Activated CD8-positive, alpha-beta memory T cell treated with anti-CD3 and anti-CD28 coated beads for 24 hours (primary cell): ENCODE results near the gene UBASH3A.
"Not testable (repeated sequence)": the region's sequence is repeated elsewhere in the genome, so short reads cannot be mapped to it uniquely, and the experiment has no call there.

Experiments
- DNase-seq: peaks from one replicate; pipeline ENCODE4 v3.0.0-alpha.2; 2020

The UBASH3A gene

DNA sequence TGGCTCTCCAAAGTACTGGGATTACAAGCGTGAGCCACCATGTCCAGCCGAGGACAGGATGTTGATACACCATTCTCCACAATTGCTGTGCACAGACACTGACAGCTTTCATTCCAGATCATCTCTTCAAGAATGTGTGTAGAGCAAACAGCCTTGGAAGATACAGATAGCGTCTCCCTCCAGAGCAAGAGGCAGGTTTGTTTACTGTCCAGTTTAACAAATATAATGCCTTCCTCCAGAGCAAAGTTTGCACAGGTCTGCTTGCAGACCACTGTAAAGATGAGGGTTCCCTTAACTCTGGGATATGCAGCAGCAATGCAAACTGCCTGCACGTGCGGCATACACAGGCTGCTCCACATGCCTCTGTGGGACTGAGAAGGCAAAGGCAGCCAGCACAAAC is 12.4 kb upstream of the UBASH3A start:
- DNase-seq: no peak

DNA sequence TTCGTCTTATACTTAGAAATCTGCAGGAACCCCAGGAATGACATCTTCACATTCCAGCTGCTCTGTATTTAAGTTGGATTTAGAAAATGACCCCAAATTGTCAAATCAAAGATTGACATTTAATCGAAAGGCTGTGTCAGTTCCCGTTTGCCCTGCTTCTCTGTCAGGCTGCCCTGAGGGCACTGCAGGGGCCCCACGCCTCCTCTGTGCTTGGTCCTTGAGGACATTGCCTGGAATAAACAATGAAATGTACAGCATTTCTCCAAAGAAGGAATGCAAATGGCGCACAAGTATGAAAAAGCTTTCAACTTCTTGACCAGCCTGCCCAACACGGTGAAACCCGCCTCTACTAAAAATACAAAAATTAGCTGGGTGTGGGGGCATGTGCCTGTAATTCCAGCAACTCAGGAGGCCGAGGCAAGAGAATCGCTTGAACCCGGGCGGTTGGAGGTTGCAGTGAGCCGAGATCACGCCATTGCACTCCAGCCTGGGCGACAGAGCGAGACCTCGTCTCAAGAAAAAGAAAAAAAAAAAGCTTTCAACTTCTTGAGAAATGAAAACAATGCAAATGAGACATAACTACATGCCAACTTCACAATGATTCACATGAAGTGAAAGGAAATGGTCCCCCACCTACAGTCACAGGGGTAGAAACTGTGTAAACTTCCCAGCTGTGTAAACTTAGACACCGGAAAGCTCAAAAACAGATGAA is 10.8 kb upstream of the UBASH3A start:
- DNase-seq: no peak

DNA sequence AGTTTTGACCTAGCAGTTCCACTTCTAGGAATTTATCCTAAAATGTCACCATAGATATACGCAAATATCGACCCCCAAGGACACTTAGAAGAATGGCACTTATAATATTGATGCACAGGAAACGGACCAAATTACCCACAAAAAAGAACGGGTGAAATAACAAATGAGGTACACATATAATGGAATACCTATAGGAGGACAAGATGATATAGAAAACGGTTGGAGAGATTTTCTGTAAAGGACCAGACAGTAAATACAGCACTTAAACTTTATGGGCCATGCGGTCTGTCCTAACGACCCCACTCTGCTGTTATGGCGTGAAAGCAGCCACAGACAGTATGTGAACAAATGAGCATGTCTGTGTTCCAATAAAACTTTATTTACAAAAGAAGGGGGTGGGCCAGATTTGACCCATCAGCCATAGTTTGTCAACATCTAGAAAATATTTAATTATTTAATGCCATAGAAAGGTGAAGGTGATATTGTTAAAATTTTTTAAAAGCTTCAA is 10.2 kb upstream of the UBASH3A start:
- no peak for DNase-seq

DNA sequence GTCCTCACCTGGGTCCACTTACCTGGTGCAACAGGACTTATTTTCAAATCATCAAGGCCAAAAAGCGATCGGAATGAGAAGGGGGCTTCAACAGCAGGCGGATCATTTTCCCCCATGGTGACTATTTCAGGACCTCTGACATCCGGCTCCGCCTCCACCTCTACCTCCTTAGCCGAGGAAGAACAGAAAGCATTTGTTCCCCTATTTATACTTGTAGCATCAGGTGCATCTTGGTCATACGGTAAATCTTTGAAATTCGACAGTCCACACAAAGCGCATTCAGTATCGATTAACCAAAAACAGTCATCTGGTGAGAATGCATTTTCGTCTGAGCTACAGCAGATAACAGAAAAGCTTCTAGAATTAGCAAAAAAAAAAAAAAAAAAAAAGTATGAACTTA is 8.4 kb upstream of the UBASH3A start:
- no peak for DNase-seq

DNA sequence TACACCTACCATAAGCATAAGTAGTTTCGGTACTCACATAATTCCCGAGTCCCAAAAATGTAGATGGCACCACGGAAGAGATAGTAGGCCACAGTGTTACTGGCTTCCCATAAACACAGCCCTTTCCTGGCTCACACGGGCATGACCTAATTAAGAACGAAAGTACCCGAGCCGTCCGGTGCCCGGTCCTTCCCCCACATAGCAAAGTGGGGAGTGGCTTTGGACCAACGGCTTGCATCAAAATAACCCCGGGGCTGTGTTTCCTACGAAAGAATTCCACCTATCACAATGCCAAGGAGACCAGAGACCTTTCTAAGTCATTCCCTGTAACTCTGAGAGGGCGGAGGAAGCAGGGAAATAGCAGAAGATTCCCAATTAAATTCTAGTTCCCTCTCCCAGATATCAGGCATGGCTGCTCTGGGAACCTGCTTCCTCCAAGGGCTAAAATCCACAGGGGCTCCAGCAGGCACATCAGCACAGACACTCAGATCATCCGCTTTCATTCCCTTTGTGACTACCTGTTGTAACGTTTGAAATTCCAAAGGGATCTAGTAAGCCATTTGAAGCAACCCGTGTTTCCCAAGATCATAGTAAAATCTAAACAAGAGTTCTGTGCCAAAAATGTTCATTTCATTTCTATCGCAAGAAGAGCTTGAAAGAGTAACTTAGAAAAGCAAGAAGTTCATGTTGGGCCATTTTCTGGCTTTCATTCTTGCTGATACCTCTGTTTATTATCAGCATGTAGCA is 7.6 kb upstream of the UBASH3A start, which contains the start of gene TMPRSS3:
Gene TMPRSS3 (minus strand): TSS at position 148 of the 747 bp plus-strand sequence. CDS start 635 bp downstream, outside the sequence.
- no peak for DNase-seq

DNA sequence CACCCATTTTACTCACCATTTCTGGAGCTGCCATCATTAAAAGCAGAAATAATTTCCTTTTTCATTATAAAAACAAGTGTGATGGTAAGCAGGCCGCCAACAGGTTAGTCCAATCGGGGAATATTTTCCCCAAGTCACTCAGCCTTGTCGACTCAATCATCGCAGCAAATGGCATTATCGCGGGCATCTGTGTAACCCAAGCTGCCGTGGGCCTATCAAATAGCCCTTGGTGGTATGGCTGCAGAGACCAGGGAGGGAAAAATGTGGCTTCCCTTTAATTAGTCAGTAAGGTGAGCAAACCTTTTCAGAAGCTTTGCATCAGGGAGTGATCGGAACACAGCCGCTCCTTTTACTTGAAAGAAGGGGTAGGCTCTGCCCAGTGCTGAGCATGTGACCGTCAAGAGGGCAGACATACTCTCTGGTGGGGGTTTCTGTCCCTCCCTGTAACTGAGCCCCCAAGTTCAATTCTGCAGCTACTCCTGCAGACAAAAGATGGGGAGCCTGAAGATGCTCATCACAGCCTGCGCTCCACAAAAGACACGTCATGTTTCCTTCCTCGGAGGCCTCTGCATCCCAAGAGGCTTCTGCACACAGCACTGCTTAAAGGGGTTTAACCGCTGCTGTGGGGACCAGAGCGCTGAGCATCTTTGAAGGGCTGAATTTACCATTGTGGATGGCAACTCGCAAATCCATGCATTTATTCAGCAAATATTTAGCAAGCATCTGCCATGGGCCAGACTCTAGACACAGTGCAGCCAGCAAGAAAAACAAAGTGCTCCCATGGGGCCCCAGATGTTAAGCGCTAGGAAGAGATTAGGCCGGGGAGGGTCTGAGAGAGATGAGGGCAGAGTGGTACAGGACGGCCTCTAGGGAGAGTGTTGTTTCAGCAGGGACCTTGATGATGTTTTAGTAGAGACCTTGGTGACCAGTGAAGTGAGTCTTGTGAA is 6.6 kb upstream of the UBASH3A start:
- no peak for DNase-seq

DNA sequence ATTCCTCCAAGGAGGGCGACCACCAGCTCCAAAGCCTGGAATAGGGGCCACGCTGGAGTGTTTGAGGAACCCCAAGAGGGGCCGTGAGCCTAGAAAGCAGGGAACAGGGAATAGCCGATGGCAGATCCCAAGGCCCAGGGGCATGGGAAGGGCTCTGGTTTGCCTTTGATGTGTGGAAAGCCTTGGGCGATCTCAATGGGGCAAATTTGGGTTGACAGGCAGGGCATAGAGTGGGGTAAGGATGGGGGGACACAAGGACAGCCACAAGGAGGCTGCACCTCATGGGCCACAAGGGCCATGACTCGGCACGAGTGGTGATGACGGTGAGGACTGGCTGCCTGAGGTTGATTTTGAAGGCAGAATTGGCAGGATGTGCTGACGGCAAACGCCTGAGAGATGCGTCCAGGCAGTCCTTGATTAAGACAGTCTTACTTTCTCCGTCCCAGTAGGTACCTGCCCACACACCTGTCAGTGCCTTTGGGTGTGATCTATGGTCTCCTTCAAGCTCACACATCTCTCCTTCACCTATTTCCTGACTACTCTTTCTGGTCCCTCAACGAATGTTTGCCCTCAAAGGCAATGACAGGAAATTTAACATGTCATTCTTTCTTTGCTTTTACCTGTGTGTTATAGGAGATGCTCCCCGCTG is 5.8 kb upstream of the UBASH3A start:
- DNase-seq: no peak

DNA sequence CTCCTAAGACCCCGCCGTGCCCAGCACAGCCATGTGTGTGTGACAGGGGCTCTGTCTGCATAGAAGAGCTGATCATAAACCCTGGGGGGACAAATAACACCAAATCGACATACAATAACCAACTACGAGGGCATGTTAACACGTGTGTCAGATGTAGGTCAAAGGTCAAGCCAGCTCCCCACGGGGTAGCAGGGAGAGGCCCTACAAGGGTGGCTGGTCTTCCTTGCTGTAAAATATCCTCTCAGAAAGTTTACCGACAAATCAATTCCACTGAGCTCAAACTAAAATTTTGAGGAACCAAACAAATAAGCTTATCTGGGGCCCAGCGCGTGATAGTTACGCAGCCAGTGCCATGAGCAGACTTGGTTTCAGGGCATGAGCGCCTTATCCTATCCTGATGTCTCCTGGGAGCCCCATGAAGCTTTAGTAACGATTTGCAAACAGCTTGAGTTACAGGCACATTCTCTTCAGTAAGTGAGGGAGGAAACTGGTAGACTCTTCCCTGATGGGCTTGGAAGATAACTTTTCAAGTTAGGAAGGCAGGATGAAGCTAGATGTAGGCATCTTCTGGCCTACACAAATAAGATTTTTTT is 5.2 kb upstream of the UBASH3A start:
- DNase-seq: no peak

DNA sequence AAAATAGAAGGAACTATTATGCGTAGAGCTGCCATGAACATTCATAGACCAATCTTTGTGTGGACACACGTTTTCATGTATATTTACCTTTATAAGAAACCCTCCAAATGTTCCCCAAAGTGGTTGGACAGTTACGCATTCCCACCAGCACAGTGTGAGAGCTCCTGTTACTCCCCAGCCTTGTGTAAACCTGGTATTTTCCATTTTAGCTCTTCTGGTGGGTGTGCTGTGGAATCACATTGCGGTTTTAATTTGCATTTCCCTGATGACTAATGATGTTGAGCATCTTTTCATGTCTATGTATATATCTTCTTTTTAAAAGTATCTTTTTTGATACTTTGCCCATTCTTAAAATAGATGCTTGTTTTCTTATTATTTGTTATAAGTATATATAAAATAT is 3.2 kb upstream of the UBASH3A start:
- DNase-seq: no peak

DNA sequence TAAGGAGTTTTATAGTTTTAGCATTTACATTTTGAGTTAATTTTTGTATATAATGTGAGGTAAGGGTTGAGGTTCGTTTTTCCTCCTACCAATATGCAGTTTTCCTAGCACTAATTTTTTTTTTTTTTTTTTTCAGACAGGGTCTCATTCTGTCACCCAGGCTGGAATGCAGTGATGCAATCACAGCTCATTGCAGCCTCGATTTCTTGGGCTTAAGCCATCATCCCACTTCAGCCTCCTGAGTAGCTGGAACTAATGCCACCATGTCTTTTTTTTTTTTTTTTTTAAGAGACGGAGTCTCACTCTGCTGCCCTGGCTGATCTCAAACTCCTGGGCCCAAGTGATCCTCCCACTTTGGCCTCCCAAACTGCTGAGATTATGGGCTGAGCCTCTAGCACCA is 2.5 kb upstream of the UBASH3A start:
- no peak for DNase-seq

DNA sequence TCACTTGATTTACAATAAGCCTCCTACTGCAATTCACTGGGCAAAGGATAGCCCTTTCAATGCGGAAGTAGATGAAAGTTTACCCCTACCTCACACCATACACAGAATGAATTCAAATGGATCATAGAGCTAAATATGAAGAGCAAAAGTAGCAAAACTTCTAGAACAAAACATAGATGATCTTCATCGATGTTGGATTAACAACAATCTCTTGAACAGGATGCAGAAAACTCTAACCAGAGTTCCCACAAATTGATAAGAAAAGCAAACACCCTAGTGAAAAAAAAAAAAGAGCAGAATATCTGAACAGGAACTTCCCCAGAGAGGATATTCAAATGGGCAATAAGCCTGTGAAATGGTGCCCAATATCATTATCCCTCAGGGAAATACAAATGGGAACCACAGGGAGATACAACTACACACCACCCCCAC is 1.9 kb upstream of the UBASH3A start:
- DNase-seq: no peak

DNA sequence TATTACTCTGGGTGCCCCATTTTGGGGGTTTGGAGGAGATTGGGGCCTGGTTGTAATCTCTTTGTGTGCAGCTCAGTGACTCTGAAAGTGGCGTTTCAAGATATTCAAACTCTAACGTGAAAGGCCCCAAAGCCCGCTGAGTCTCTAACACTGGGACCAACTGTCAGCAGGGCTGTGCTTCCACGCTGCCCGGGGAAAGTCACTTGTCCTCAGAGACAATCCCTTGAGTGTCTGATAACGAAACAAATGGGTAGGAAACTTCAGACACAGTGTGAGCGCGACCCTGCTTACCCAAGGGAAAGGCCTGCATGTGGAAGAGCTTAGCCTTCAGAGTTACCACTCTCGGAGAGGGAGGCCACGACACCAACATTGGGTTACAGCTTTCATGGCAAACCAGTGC is 837 bp downstream of the UBASH3A start:
- DNase-seq: peak; percentile 82

DNA sequence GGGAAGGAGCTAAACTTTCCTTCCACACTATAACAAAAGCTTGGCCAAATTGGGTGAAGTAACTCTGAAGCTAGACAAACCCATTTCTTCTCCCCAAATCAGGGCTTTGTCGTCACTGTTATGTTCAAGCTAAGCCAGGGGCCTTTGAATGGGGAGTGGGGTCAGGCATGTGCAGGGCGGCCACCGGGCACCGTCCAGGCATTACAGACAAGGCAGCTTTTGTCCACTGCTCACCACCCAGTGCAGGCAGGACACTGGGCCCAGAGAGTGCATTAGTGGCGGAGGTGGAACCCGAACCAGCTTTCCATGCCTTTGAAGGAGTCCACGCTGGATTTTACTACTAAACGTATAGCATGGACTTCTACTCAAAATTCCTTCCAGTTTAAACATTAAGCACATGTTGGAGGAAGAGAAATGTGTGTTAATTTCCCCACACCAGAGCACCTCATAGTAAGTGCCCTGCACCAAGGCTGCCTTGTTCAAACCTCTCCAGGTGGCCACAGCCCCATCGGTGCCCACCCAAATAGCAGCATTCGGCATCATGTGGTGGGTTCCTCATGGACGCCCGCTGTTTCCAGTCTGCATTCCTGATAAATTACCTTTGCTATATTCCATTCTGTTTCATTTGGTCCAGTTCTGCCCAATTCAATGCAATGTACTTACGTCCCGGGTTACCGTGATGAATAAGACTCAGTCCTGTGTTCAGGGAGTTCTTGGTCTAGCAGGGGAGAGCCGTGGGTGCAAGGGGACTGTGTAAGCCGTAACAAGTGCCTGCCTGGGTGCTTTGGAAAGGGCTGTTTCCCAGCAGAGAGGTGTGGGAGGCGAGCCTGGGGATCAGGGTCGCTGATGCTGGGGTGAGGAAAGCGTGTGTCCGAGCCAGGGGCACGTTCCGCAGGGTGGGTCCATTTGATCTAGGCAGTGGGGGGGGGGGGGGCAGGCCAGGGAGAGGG is 1.6 kb downstream of the UBASH3A start:
- DNase-seq: peak; percentile 79

DNA sequence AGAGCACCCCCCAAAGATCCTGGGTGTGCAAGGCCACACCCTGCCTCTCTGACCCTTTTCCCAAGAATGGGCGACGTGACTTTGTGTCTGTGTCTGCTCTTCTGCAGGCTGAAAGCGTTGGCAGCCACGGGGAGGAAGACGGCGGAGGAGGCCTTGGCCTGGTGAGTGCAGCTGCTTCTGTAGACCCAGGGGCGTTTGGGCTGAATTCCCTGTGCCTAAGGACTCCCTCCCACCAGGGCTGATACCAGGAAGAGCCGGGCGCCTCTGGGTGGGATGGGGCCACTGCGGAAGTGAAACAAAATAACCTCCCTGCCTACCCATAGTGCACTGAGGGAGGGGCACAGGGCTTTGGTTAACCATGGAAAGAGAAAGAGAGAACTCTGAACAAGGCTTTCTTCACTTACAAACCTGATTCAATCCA is 2.5 kb downstream of the UBASH3A start:
- DNase-seq: peak; percentile 86

DNA sequence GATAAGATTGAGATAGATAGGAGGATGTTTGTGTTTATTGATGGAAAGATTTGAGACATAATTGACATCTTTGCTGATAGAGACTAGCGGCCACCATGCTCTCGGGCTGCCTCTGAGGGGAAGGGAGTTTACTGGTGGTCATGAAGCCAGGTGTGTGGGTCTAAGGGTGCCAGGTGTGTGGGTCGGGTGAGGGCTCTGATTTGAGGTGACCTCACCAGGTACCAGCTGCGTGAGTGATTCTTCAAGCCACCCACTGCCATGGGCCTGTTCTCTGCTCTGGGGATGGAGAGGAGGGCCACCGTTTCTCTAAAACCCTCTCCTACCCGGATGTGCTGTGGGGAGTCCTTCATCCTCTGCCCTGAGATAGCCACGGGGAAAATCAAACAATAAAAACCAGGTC is 3.2 kb downstream of the UBASH3A start:
- no peak for DNase-seq

DNA sequence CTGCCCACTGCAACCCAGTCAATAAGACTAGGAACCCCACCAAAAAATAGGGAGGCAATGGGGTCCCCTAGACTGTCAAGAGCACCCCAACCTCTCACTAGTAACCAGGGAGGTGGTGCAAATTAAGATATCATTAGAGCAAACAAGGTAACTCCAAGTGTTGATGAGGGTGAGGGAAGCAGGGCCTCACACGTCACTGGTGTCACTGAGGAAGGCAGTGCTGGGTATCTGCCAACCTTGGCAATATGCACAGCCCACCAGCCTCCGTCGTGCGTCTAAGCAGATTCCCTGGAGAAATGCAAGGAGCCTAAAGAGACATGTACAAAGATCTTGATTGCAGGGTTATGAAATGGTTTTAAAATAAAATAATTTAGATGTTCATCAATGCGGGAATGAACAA is 3.8 kb downstream of the UBASH3A start:
- no peak for DNase-seq

DNA sequence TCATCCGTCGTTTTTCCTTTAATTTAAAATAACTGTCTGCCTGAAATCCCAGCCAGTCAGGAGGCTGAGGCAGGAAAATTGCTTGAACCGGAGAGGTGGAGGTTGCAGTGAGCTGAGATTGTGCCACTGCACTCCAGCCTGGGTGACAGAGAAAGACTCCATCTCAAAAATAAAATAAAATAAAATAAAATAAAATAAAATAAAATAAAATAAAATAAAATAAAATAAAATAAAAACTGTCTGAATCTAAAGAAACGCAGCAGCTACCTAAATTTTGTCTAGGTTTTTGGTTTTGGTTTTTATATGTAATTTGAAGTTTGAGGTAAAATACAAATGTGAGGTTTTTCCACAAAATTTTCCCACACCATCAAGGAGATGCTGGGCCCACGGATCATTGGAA is 5.0 kb downstream of the UBASH3A start:
- DNase-seq: not testable (repeated sequence)

DNA sequence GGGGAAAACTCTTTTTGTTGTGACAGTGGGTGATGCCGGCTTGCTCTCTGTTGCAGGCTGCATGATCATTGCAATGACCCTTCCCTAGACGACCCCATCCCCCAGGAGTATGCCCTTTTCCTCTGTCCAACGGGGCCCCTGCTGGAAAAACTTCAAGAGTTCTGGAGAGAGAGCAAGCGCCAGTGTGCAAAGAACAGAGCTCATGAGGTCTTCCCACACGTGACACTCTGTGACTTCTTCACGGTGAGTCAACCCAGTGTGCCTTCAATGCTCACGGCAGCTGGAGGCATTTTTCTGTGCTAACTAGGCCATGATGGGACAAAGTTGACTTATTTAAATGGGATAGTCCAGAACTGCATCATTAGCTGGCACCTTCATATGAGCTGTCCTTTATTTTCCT is 5.7 kb downstream of the UBASH3A start:
- DNase-seq: no peak

DNA sequence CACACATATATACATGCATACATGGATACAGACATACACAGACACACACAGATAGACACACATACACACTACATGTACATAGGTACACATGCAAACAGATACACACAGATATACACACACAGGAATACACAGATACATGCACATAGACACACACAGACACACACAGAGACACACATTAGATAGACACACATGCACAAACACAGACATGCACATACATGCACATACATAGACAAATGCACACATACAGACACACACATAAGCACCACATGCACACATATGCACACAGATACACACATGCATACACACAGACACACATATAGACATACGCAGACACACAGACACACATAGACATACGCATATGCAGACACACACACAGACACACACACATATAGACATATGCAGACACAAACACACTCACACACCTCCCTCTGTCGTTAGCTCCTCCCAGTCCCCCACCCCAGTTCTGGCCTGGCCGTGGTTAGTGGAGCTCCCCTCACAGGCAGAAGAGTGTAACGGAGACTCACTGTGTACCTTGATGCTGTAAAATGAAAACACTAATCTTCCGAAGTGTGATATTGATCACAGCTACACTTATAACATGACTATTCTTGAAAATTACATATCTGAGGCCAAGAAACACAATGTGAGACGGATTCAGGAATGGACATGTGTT is 7.6 kb downstream of the UBASH3A start:
- DNase-seq: no peak

DNA sequence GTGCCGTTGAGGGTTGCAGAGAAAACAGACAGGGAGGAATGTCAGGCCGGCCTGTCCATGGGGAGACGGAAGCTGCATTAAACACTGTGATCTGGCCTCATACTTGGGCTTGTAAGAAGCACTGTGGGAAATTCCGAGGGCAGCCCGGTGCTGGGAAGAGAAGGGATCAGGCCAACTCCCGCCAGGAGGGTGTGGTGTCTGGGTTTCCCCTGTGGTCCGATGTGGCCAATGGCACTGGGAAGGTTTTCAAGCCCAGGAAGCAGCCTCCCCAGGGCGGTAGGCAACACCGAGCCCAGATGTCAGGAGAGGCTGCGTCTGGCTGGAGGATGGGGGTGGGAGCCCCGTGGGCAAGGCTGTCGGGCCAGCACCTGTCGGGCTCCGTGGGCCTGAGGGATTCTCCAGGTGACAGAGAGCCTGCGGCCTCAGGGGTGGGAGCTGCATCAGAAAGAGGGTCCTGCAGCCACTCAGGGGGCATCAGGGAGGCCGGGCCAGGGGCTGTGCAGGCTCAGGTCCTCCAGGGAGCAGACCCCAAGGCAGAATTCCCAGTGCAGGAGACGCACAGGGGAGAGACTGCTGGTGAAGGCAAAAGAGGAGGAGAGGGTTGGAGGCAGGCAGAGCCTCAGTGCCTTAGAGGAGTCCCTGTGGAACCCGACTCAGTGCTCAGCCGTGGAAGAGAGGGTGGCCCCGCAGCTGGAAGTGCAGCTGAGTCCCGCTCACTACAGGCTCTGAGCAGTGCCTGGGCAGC is 8.4 kb downstream of the UBASH3A start:
- no peak for DNase-seq
